Breast epithelium (tissue), 4 donors: ENCODE results near the gene F2R. TPM values are rescaled to one million over a fixed set of nuclear protein-coding genes. Genes with fewer than 3 reads are reported as not detected.
A peak's percentile ranks its signal among the peaks of the same experiment; 100 is the strongest.

ENCODE experiments used
- DNase-seq, 2 donors: peaks; one replicate each; pipeline ENCODE4 v3.0.0-alpha.2; 2019; ENCODE audit warnings: low spot score in 2 of 2
- H3K27ac ChIP-seq, 2 donors: fragments of 200-600 bp; sonication (generic) in 1 of 2; one replicate each; pipeline ENCODE4 v1.5.1; 2016 to 2019; ENCODE audit warnings: mild to moderate bottlenecking in 1 of 2
- H3K27me3 ChIP-seq, 2 donors: fragments of 200-600 bp; sonication (generic) in 1 of 2; one replicate each; pipeline versions ENCODE4 v1.5.1 to v1.6.0; 2017 to 2019; ENCODE audit warnings: control low read depth in 1 of 2, mild to moderate bottlenecking in 1 of 2
- H3K36me3 ChIP-seq: fragments of 200-600 bp; one replicate; pipeline ENCODE4 v1.5.1; 2019
- H3K4me1 ChIP-seq, 2 donors: fragments of 200-600 bp; sonication (generic); one replicate each; pipeline ENCODE4 v1.5.1; 2016 to 2019; ENCODE audit warnings: control low read depth in 1 of 2
- H3K4me3 ChIP-seq, 3 donors: fragments of 200-600 bp; sonication (generic); 1 replicate in 2 of 3; 2 replicates in 1 of 3; pipeline ENCODE4 v1.5.1; 2016 to 2019; ENCODE audit warnings: mild to moderate bottlenecking in 3 of 3, moderate library complexity in 2 of 3
- H3K9me3 ChIP-seq, 2 donors: fragments of 200-600 bp; sonication (generic) in 1 of 2; one replicate each; pipeline ENCODE4 v1.5.1; 2016 to 2019; ENCODE audit warnings: control low read depth in 1 of 2
- CTCF ChIP-seq, 3 donors: fragments of 450-650 bp; IDR thresholded peaks; one replicate each; pipeline ENCODE4 v1.5.1; 2016 to 2017; ENCODE audit warnings: antibody characterized with exemption in 3 of 3, mild to moderate bottlenecking in 3 of 3, moderate library complexity in 3 of 3
- POLR2A ChIP-seq: fragments of 450-650 bp; IDR thresholded peaks from one replicate; pipeline ENCODE4 v1.6.1; 2016; ENCODE audit warnings: antibody characterized with exemption, mild to moderate bottlenecking, moderate library complexity
- POLR2AphosphoS5 ChIP-seq, 3 donors: sonication (generic); formaldehyde crosslinking; IDR thresholded peaks; one replicate each; pipeline ENCODE4 v1.6.1; 2017; ENCODE audit warnings: antibody characterized with exemption in 3 of 3
- intact Hi-C: fragments of 100-400 bp; cut with DNase I; formaldehyde crosslinking; loops from one replicate; pipeline ENCODE4 v1.15.1; 2023; ENCODE audit warnings: low total_unique reads
- total RNA-seq, 3 donors: library from RNA; depleted of rRNA; stranded (reverse); fragments of >200 nt; gene quantifications; one replicate each; pipeline ENCODE4 v1.1.0, GENCODE V29; 2016

F2R gene
- total RNA-seq, 3 donors from 2014 or later = 15.1 to 39.4 (median 27.2) TPM

- H3K27me3 ChIP-seq = peaks cover 0 to 6% of the 10 kb centered on the region in 2 donors
- no peaks in the 10 kb centered on the region for H3K36me3 ChIP-seq
- peak overlapping the region; percentile 63 to 87 (median 74) for H3K4me3 ChIP-seq
- TF ChIP-seq POLR2A (no peak), CTCF (IDR thresholded peaks at IDR 0.05) (no peak), POLR2AphosphoS5 (IDR thresholded peaks at IDR 0.05) (no peak)
- H3K27ac ChIP-seq = peak overlapping the region; percentile 75 to 80
- H3K4me1 ChIP-seq = peaks cover 0 to 4% of the 10 kb centered on the region in 2 donors
- intact Hi-C loops = no loop called here
- no peak for DNase-seq
- no peaks in the 10 kb centered on the region for H3K9me3 ChIP-seq
Measured at GRCh38 chr5:76716456-76717157, 681 bp downstream of the F2R start.

GRCh38 chr5:76717222-76718083, 1.5 kb downstream of the F2R start:
- intact Hi-C loops = no loop called here
- H3K36me3 ChIP-seq = no peaks in the 10 kb centered on the region
- peaks cover 0 to 6% of the 10 kb centered on the region in 2 donors for H3K27me3 ChIP-seq
- H3K27ac ChIP-seq = peak overlapping the region in 1 of 2 donors; percentile 20
- TF ChIP-seq POLR2A (no peak), CTCF (IDR thresholded peaks at IDR 0.05) (no peak)
- H3K4me1 ChIP-seq = peaks cover 0 to 4% of the 10 kb centered on the region in 2 donors
- H3K4me3 ChIP-seq = peak overlapping the region; percentile 63 to 87 (median 74)
- H3K9me3 ChIP-seq = no peaks in the 10 kb centered on the region
- no peak for DNase-seq

- Histone ChIP-seq H3K27me3 (peaks cover 0 to 6% of the 10 kb centered on the region in 2 donors), H3K9me3 (no peaks in the 10 kb centered on the region), H3K4me3 (peak overlapping the region in 2 of 3 donors; percentile 74 to 87), H3K36me3 (no peaks in the 10 kb centered on the region), H3K4me1 (peaks cover 0 to 4% of the 10 kb centered on the region in 2 donors), H3K27ac (peak overlapping the region; percentile 14 to 20)
- TF ChIP-seq CTCF (IDR thresholded peaks at IDR 0.05) = no peak
- no peak for TF ChIP-seq POLR2A
- TF ChIP-seq POLR2AphosphoS5 (IDR thresholded peaks at IDR 0.05) = no peak
- intact Hi-C loops = no loop called here
- no peak for DNase-seq
Measured at GRCh38 chr5:76718381-76718832, 2.5 kb downstream of the F2R start.

GRCh38 chr5:76718880-76719279, 3.0 kb downstream of the F2R start:
- no peaks in the 10 kb centered on the region for H3K36me3 ChIP-seq
- H3K4me1 ChIP-seq = peaks cover 0 to 4% of the 10 kb centered on the region in 2 donors
- peak overlapping the region in 1 of 3 donors; percentile 15 for H3K4me3 ChIP-seq
- intact Hi-C loops = no loop called here
- peak overlapping the region in 1 of 2 donors; percentile 20 for H3K27ac ChIP-seq
- no peaks in the 10 kb centered on the region for H3K9me3 ChIP-seq
- H3K27me3 ChIP-seq = peaks cover 0 to 6% of the 10 kb centered on the region in 2 donors
- TF ChIP-seq CTCF (IDR thresholded peaks at IDR 0.05) (no peak), POLR2A (no peak), POLR2AphosphoS5 (IDR thresholded peaks at IDR 0.05) (no peak)
- no peak for DNase-seq
